Inflammatory macrophage treated with lipopolysaccharide for 1 hour (primary cell): ENCODE results near the gene LUZP2.

Experiments used
- DNase-seq, 2 donors: peaks; one replicate each; pipeline ENCODE4 v3.0.0-alpha.2; 2020 to 2022

The LUZP2 gene

GRCh38 chr11:24496736-24497725, at the start of gene LUZP2:
Gene LUZP2, plus strand, starts transcription at chr11:24497053.
- DNase-seq = no peak

GRCh38 chr11:24453129-24453718, 43.6 kb upstream of the LUZP2 start:
- DNase-seq = no peak

- no peak for DNase-seq
Observed at GRCh38 chr11:24457985-24458384, 38.9 kb upstream of the LUZP2 start.

GRCh38 chr11:24470431-24470830, 26.4 kb upstream of the LUZP2 start:
- DNase-seq = no peak

GRCh38 chr11:24471084-24471483, 25.8 kb upstream of the LUZP2 start:
- no peak for DNase-seq

- no peak for DNase-seq
Observed at GRCh38 chr11:24478718-24479117, 18.1 kb upstream of the LUZP2 start.

- DNase-seq = no peak
Observed at GRCh38 chr11:24489477-24489876, 7.4 kb upstream of the LUZP2 start.

- no peak for DNase-seq
Observed at GRCh38 chr11:24496386-24496735, 492 bp upstream of the LUZP2 start.

- no peak for DNase-seq
Observed at GRCh38 chr11:24497831-24498230, 978 bp downstream of the LUZP2 start.

- no peak for DNase-seq
Observed at GRCh38 chr11:24502425-24502824, 5.6 kb downstream of the LUZP2 start.

GRCh38 chr11:24509114-24509513, 12.3 kb downstream of the LUZP2 start:
- no peak for DNase-seq

GRCh38 chr11:24511511-24511910, 14.7 kb downstream of the LUZP2 start:
- DNase-seq = no peak

GRCh38 chr11:24513479-24514218, 16.8 kb downstream of the LUZP2 start:
- no peak for DNase-seq

- DNase-seq = no peak
Observed at GRCh38 chr11:24514219-24514594, 17.4 kb downstream of the LUZP2 start.

GRCh38 chr11:24515632-24516031, 18.8 kb downstream of the LUZP2 start:
- DNase-seq = no peak

GRCh38 chr11:24516638-24517037, 19.8 kb downstream of the LUZP2 start:
- DNase-seq = no peak

- no peak for DNase-seq
Observed at GRCh38 chr11:24521601-24522000, 24.7 kb downstream of the LUZP2 start.

- DNase-seq = no peak
Observed at GRCh38 chr11:24524156-24524555, 27.3 kb downstream of the LUZP2 start.

- no peak for DNase-seq
Observed at GRCh38 chr11:24531528-24531927, 34.7 kb downstream of the LUZP2 start.

- no peak for DNase-seq
Observed at GRCh38 chr11:24543771-24544170, 46.9 kb downstream of the LUZP2 start.

GRCh38 chr11:24556693-24557092, 59.8 kb downstream of the LUZP2 start:
- DNase-seq = no peak

GRCh38 chr11:24559315-24559714, 62.5 kb downstream of the LUZP2 start:
- DNase-seq = no peak

GRCh38 chr11:24560324-24560723, 63.5 kb downstream of the LUZP2 start:
- DNase-seq = no peak

- DNase-seq = no peak
Observed at GRCh38 chr11:24567380-24567779, 70.5 kb downstream of the LUZP2 start.
